ENCODE measurements around the gene CAMTA1.

Gene CAMTA1

GRCh38 chr1:7267493-7267892 is 482.2 kb downstream of the CAMTA1 start:
- no peak for ATAC-seq

GRCh38 chr1:7268983-7269382 is 483.7 kb downstream of the CAMTA1 start:
- ATAC-seq = no peak

GRCh38 chr1:7269525-7269924 is 484.3 kb downstream of the CAMTA1 start:
- no peak for ATAC-seq

- ATAC-seq = no peak
These were observed 489.0 kb downstream of the CAMTA1 start for GRCh38 chr1:7274256-7274655.

GRCh38 chr1:7278045-7278444 is 492.8 kb downstream of the CAMTA1 start:
- ATAC-seq = no peak

GRCh38 chr1:7278827-7279765 is 493.8 kb downstream of the CAMTA1 start:
- ATAC-seq = no peak

- ATAC-seq = no peak
These were observed 494.5 kb downstream of the CAMTA1 start for GRCh38 chr1:7279769-7280168.

GRCh38 chr1:7280347-7280960 is 495.2 kb downstream of the CAMTA1 start:
- no peak for ATAC-seq

GRCh38 chr1:7281821-7282220 is 496.6 kb downstream of the CAMTA1 start:
- ATAC-seq = no peak

GRCh38 chr1:7284839-7285435 is 499.7 kb downstream of the CAMTA1 start:
- ATAC-seq = no peak

GRCh38 chr1:7285856-7286454 is 500.7 kb downstream of the CAMTA1 start:
- ATAC-seq = no peak

GRCh38 chr1:7287013-7287412 is 501.8 kb downstream of the CAMTA1 start:
- ATAC-seq = no peak

- no peak for ATAC-seq
These were observed 503.7 kb downstream of the CAMTA1 start for GRCh38 chr1:7288992-7289391.

GRCh38 chr1:7289694-7290093 is 504.4 kb downstream of the CAMTA1 start:
- ATAC-seq = no peak

GRCh38 chr1:7290971-7291970 is 506.0 kb downstream of the CAMTA1 start:
- ATAC-seq = no peak

GRCh38 chr1:7292036-7292681 is 506.9 kb downstream of the CAMTA1 start:
- no peak for ATAC-seq

- ATAC-seq = no peak
These were observed 507.6 kb downstream of the CAMTA1 start for GRCh38 chr1:7292714-7293419.

GRCh38 chr1:7293702-7294629 is 508.7 kb downstream of the CAMTA1 start:
- ATAC-seq = no peak

- ATAC-seq = no peak
These were observed 509.4 kb downstream of the CAMTA1 start for GRCh38 chr1:7294636-7295035.

GRCh38 chr1:7295946-7296345 is 510.7 kb downstream of the CAMTA1 start:
- ATAC-seq = no peak

All from activated CD4-positive, CD25-positive, alpha-beta regulatory T cell treated with anti-CD3 and anti-CD28 coated beads, Interleukin-2, amount 50 U/mL, for 24 hours (primary cell).